Dermis lymphatic vessel endothelial cell (primary cell): Measurements from ENCODE around the gene LYPLAL1. TPM values are rescaled to one million over a fixed set of nuclear protein-coding genes. Genes with fewer than 3 reads are reported as not detected.

Experiments
- total RNA-seq: library from RNA; depleted of rRNA; stranded (reverse); fragments of >200 nt; gene quantifications from 2 replicates; pipeline ENCODE4 v1.2.1, GENCODE V29; 2014

LYPLAL1 gene
- total RNA-seq = 13.5 and 14.9 TPM in 2 replicates

GRCh38 chr1:219173758-219174459 lies at the start of gene LYPLAL1:
Gene LYPLAL1, plus strand, starts transcription at chr1:219173878. Its CDS starts 13 bp downstream, at chr1:219173891.

